8988T (cell line): Measurements from ENCODE around the gene NOC2L.

Experiments
- DNase-seq: peaks from one replicate; pipeline ENCODE4 v3.0.0; 2011

The NOC2L gene

GRCh38 chr1:974293-974640, 15.2 kb upstream of the NOC2L start:
- DNase-seq: no peak

- DNase-seq: no peak
Observed at GRCh38 chr1:973459-974292, 14.6 kb upstream of the NOC2L start.

GRCh38 chr1:972726-973458, 13.8 kb upstream of the NOC2L start:
- no peak for DNase-seq

GRCh38 chr1:971751-972506, 12.9 kb upstream of the NOC2L start:
- DNase-seq: no peak

- no peak for DNase-seq
Observed at GRCh38 chr1:970973-971730, 12.1 kb upstream of the NOC2L start.

- DNase-seq: no peak
Observed at GRCh38 chr1:970242-970972, 11.4 kb upstream of the NOC2L start.

- DNase-seq: no peak
Observed at GRCh38 chr1:969260-969855, 10.3 kb upstream of the NOC2L start.

- no peak for DNase-seq
Observed at GRCh38 chr1:967466-968343, 8.6 kb upstream of the NOC2L start.

- peak; percentile 94 for DNase-seq
Observed at GRCh38 chr1:966704-967300, 7.7 kb upstream of the NOC2L start.

GRCh38 chr1:966135-966703, 7.2 kb upstream of the NOC2L start, which contains the start of gene PLEKHN1:
TSS of gene PLEKHN1 (plus strand) at chr1:966482. CDS start at chr1:966532, 50 bp downstream.
- peak; percentile 92 for DNase-seq

- DNase-seq: no peak
Observed at GRCh38 chr1:965526-966134, 6.6 kb upstream of the NOC2L start.

- no peak for DNase-seq
Observed at GRCh38 chr1:964691-965525, 5.9 kb upstream of the NOC2L start.

GRCh38 chr1:963746-964525, 4.9 kb upstream of the NOC2L start:
- DNase-seq: no peak

- no peak for DNase-seq
Observed at GRCh38 chr1:963301-963651, 4.2 kb upstream of the NOC2L start.

GRCh38 chr1:962381-963300, 3.6 kb upstream of the NOC2L start:
- DNase-seq: no peak

- DNase-seq: peak; percentile 77
Observed at GRCh38 chr1:961132-961669, 2.1 kb upstream of the NOC2L start.
